Endodermal cell (in vitro differentiated cells): ENCODE measurements around the gene CLCN1. TPM values are rescaled to one million over a fixed set of nuclear protein-coding genes. Genes with fewer than 3 reads are reported as not detected.

Experiments
- DNase-seq: peaks from one replicate; pipeline ENCODE4 v3.0.0-alpha.2; 2017
- H3K27ac ChIP-seq: 2 replicates; pipeline ENCODE4 v1.5.1; 2013; ENCODE audit warnings: mild to moderate bottlenecking, low read depth, low read length, moderate library complexity
- H3K27me3 ChIP-seq: 2 replicates; pipeline ENCODE4 v1.6.1; 2013; ENCODE audit warnings: mild to moderate bottlenecking, low read length, moderate library complexity; ENCODE audit not compliant: insufficient read depth, control insufficient read depth, poor library complexity, severe bottlenecking
- H3K36me3 ChIP-seq: 2 replicates; pipeline ENCODE4 v1.7.0; 2013; ENCODE audit warnings: mild to moderate bottlenecking, low read length, moderate library complexity; ENCODE audit not compliant: control insufficient read depth, insufficient read depth
- H3K4me1 ChIP-seq: one replicate; pipeline ENCODE4 v1.7.0; 2013; ENCODE audit warnings: low read length; ENCODE audit not compliant: control insufficient read depth, insufficient read depth
- H3K4me3 ChIP-seq: 2 replicates; pipeline ENCODE4 v1.5.1; 2013; ENCODE audit warnings: mild to moderate bottlenecking, low read length, moderate library complexity
- H3K9ac ChIP-seq: 2 replicates; pipeline ENCODE4 v1.6.1; 2013; ENCODE audit warnings: mild to moderate bottlenecking, low read length, moderate library complexity; ENCODE audit not compliant: poor library complexity, severe bottlenecking; ENCODE audit errors: extremely low read depth
- H3K9me3 ChIP-seq: 2 replicates; pipeline ENCODE4 v1.6.1; 2013; ENCODE audit warnings: mild to moderate bottlenecking, low read length, moderate library complexity; ENCODE audit not compliant: control insufficient read depth
- H3K27ac Mint-ChIP-seq: 2 replicates; pipeline ENCODE4 v1.8.0; 2020; ENCODE audit warnings: mixed read lengths
- H3K27me3 Mint-ChIP-seq: 2 replicates; pipeline ENCODE4 v1.8.0; 2021; ENCODE audit warnings: mild to moderate bottlenecking, mixed read lengths; ENCODE audit not compliant: insufficient read depth
- H3K36me3 Mint-ChIP-seq: 2 replicates; pipeline ENCODE4 v1.8.0; 2020; ENCODE audit warnings: low read depth, mixed read lengths
- H3K4me1 Mint-ChIP-seq: 2 replicates; pipeline ENCODE4 v1.8.0; 2020; ENCODE audit warnings: mixed read lengths
- H3K4me3 Mint-ChIP-seq: 2 replicates; pipeline ENCODE4 v1.8.0; 2020; ENCODE audit warnings: mild to moderate bottlenecking, moderate library complexity, mixed read lengths
- H3K9me3 Mint-ChIP-seq: 2 replicates; pipeline ENCODE4 v1.8.0; 2020; ENCODE audit warnings: mild to moderate bottlenecking, mixed read lengths
- WGBS, 2 experiments: methylation state at CpG; one replicate each; pipeline versions ENCODE4 v1.1.5 to v1.1.7; 2013; ENCODE audit warnings: missing lambda C conversion rate in 2 of 2, mixed read lengths in 1 of 2; ENCODE audit not compliant: insufficient coverage in 1 of 2, insufficient read length in 1 of 2; 5-methylcytosine and 5-hydroxymethylcytosine counted together
- total RNA-seq, 2 donors: library from RNA; stranded (reverse); fragmentation: NEBNext Ultra II Directional in 1 of 2; extraction: Animal tissue kit (Norgen Biotek cat#: 25700) in 1 of 2; gene quantifications; 2 replicates in 1 of 2; 3 replicates in 1 of 2; pipeline ENCODE4 v1.2.1, GENCODE V29; 2021
- TF ChIP-seq, protein P1 (sequence below): fragments of 200-600 bp; sonication (generic); conservative IDR thresholded peaks from 2 replicates; pipeline ENCODE4 v1.5.0; 2021; ENCODE audit warnings: antibody characterized with exemption, mild to moderate bottlenecking

Gene CLCN1
- total RNA-seq, 2 donors from 2014 or later: 0.53 TPM; not detected in 1

DNA sequence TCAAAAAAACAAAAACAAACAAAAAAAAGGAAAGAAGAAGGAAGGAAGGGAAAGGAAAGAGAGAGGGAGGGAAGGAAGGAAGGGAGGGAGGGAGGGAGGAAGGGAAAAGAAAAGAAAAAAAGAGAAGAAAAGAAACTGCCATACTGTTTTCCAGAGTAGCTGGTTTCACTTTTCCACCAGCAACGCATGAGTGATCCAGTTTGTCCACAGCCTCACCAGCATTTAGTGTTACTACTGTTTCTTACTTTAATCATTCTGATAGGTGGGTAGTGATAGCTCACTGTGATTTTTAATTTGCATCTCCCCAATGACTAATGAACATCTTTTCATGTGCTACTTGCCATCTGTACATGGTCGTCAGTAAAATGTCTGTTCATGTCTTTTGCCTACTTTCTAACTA is 43.0 kb upstream of the CLCN1 start:
- Histone ChIP-seq H3K4me1 (no peaks in the 10 kb centered on the region), H3K9me3 (no peaks in the 10 kb centered on the region), H3K27me3 (no peaks in the 10 kb centered on the region), H3K27ac (no peak overlapping the region), H3K36me3 (peaks cover 12% of the 10 kb centered on the region), H3K4me3 (no peak overlapping the region), H3K9ac (no peak overlapping the region)
- Mint-ChIP-seq H3K9me3 (peaks cover 2% of the 10 kb centered on the region), H3K4me3 (no peak overlapping the region), H3K36me3 (peaks cover 11% of the 10 kb centered on the region), H3K27ac (no peak overlapping the region), H3K4me1 (no peaks in the 10 kb centered on the region), H3K27me3 (peaks cover 4% of the 10 kb centered on the region)
- WGBS, 2 experiments: 100% methylated on average over 2 of the region's 2 CpGs; no CpG with 5 or more reads in 1 of the 2 experiments
- DNase-seq: no peak
- TF ChIP-seq, protein P1, sequence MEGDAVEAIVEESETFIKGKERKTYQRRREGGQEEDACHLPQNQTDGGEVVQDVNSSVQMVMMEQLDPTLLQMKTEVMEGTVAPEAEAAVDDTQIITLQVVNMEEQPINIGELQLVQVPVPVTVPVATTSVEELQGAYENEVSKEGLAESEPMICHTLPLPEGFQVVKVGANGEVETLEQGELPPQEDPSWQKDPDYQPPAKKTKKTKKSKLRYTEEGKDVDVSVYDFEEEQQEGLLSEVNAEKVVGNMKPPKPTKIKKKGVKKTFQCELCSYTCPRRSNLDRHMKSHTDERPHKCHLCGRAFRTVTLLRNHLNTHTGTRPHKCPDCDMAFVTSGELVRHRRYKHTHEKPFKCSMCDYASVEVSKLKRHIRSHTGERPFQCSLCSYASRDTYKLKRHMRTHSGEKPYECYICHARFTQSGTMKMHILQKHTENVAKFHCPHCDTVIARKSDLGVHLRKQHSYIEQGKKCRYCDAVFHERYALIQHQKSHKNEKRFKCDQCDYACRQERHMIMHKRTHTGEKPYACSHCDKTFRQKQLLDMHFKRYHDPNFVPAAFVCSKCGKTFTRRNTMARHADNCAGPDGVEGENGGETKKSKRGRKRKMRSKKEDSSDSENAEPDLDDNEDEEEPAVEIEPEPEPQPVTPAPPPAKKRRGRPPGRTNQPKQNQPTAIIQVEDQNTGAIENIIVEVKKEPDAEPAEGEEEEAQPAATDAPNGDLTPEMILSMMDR: no peak

DNA sequence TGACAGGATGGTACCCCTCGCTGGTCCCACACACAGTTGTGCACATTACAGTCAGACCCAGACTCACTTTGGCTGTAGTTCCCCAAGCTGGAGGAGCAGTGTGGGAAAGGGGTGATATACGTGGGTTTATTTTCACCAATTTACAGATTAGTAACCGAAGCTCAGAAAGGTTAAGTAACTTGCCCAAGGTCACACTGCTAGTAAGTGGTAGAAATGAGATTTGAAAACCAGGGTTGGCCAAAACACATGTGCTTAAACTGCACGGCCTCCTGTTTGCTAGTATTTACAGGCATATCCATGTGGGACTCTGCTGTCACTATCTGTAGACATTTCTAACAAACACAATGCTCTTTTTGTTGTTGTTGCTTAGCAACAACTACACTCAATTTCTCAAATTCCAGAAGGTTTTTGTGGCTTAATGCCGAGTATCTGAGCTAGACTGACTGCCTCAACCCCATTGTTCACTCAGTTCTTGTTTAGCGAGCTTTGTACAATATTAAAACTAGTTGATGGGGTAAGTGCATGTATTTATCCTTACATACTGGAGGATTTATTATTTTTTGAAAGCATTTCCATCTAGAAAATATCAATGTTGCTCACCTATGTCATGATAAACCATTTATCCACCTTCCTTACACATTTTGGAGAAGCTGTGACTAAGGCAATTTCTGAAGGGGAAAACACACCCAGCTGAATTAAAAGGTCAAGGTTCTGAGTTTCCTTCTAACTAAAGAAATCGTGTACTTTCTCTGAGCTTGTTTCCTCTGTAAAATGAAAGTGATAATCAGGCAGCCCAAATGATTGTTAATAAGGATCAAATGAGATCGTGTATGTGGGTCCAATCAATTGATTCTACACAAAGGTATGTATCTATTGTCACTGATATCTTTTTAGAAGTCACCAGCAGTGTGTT is 36.5 kb upstream of the CLCN1 start:
- Mint-ChIP-seq H3K4me3 (no peak overlapping the region), H3K4me1 (peaks cover 12% of the 10 kb centered on the region), H3K27me3 (no peaks in the 10 kb centered on the region), H3K9me3 (no peaks in the 10 kb centered on the region), H3K36me3 (no peaks in the 10 kb centered on the region), H3K27ac (no peak overlapping the region)
- TF ChIP-seq, protein P1: no peak
- H3K27ac ChIP-seq: peak overlapping the region; percentile 82
- no peaks in the 10 kb centered on the region for H3K4me1 ChIP-seq
- no peaks in the 10 kb centered on the region for H3K36me3 ChIP-seq
- 82 to 84% methylated on average over 4 to 8 of the region's 8 CpGs for WGBS, 2 experiments
- H3K4me3 ChIP-seq: no peak overlapping the region
- H3K9ac ChIP-seq: no peak overlapping the region
- H3K27me3 ChIP-seq: no peaks in the 10 kb centered on the region
- DNase-seq: no peak
- H3K9me3 ChIP-seq: no peaks in the 10 kb centered on the region

DNA sequence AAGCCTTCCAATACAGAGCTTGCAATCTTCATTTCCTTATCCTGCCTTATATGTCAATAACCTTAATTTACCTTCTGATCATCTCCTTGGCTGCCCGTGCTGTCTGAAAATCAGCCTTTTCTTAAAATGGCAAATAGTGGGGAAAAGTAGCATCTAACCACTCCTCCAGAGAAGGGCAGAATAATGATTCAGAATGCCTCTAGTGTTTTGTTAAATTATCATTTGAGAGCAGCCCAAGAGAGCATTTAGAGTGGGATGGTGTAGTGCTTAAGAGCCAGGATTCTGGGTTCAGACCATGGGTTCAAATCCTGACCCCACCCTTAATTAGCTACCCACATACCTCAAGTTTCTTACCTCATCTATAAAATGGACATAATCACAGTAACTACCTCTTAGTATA is 35.8 kb upstream of the CLCN1 start:
- no peak for DNase-seq
- Histone ChIP-seq H3K27ac (peak overlapping the region; percentile 78), H3K4me1 (no peaks in the 10 kb centered on the region), H3K9me3 (no peaks in the 10 kb centered on the region), H3K27me3 (no peaks in the 10 kb centered on the region), H3K9ac (no peak overlapping the region), H3K36me3 (no peaks in the 10 kb centered on the region), H3K4me3 (no peak overlapping the region)
- 100% methylated on average over 1 of the region's 1 CpG; no CpG with 5 or more reads in 1 of the 2 experiments for WGBS, 2 experiments
- Mint-ChIP-seq H3K36me3 (no peaks in the 10 kb centered on the region), H3K27me3 (peaks cover 2% of the 10 kb centered on the region), H3K9me3 (no peaks in the 10 kb centered on the region), H3K4me1 (peaks cover 19% of the 10 kb centered on the region), H3K27ac (no peak overlapping the region), H3K4me3 (no peak overlapping the region)
- TF ChIP-seq, protein P1: no peak
